OCI-M2 (cell line): ENCODE data around the gene EHD1.
"Not testable (repeated sequence)": the region's sequence is repeated elsewhere in the genome, so short reads cannot be mapped to it uniquely, and the experiment has no call there.

Experiments used
- DNase-seq: peaks from one replicate; lab custom pipeline; 2025; ENCODE audit not compliant: unreplicated experiment; lab: John Stamatoyannopoulos, UW

The EHD1 gene

DNA sequence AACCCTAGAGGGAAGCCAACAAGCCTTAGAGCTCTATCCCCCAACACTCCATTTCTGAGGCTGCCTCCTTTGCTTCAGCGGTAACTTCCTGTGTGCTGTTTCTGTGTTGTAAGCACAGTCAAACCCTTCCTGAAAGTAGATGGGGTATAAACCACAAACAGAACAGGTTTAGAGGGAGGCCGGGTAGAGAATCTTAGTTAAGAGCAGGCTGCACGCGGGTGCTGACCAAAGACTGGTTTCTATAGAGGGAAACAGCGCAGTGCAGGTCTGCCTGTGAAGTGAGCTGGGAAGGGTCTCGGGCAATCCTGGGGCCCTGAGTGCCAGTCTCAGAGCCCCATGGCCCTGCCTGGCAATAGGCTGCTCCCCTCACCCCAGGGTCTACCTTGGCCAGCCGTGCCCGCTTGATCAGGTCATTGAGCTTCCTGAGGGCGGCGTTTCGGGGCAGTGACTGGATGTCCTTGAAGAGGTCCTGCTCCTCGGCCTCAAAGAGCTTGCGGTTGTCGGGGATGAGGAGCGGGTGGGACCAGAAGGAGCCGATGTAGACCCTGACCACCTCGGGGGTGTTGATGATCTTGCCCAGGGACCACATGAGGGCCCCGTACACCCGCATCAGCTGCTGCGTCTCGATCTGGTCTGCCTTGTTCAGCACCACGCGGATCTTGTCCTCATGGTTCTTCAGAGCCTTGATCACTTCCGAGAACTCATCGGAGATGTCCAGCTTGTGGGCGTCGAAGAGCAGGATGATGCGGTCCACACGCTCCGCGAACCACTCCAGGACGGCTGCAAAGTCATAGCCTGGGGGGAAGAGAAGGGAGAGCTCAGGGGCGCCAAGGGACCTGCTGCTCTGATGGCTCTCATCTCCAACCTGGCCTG, 18.6 kb downstream of the EHD1 start:
- DNase-seq, result no peak

GRCh38 chr11:64858467-64859263, 19.8 kb downstream of the EHD1 start:
- no peak for DNase-seq

GRCh38 chr11:64857485-64857884, 20.9 kb downstream of the EHD1 start:
- DNase-seq, result no peak

- DNase-seq, result no peak
Observed at GRCh38 chr11:64856382-64857227, 21.8 kb downstream of the EHD1 start.

DNA sequence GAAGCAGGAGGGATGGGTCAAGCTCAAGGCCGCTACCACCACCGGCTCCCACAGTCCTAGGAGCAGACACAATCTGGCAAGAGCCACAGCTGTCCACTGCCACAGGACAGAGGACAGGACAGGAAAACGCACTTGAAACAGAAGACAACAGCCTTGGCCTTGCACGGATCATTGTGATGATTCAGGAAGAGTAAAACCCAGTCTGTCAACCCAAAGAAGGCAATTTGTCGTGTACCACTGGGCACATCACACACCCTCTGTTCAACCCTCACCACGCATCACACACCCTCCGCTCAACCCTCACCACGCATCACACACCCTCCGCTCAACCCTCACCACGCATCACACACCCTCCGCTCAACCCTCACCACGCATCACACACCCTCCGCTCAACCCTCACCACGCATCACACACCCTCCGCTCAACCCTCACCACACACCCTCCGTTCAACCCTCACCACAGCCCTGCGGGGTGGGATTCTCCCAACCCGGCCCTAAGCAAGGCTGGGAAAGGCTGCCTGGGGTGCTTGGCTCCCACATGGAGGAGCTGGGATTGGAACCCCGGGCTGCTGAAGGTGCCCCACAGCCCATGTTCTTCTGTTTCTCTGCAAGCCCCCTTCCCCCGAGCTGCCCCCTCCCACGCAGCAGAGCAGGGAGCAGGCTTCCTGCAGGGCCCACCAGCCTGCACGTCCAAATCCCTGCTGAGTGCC, 22.7 kb downstream of the EHD1 start:
- no peak for DNase-seq

DNA sequence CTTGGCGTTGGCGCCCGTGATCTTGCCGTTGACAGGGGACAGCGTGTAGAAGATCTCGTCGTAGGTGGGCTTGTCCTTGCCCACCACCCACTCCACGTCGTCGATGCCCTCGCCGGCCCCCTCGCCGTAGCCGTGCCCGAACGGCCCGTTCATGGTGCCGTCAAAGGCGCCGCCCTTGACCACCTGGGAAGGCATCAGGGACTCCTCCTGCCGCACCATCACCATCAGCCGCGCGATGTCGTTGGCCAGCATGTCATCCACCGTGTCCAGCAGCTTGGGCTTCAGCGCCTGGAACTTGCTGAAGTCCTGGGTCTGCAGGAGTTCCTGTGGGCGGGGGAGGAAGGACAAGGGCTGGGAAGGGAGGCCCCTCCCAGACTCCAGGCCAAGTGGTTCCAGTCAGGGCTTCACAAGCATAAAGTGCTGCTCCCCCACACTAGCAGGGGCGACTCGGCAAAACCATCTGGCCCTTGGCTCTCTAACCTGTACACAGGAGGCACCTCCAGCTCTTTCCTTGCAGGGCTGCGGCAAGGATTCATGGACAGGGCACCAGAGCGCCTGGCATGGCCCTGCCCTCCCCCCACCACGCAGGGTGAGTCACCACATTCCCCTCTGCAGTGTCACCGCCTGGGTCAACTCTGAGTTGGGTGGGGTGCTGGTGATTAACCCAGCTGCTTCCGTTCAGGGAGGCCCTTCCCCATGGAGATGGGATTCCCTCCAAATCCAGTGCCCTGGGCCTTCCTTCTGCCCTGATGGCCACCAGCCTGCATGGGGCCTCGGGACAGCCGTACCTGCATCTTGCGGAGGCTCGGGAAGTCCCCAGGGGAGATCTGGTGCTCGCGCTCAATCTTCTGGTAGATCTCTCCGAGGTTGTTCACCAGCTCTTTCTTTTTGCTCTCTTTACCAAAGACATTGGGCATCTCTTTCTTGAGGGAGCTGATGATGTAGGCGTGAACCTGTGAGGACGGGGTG, 23.6 kb downstream of the EHD1 start:
- no peak for DNase-seq

- DNase-seq, result no peak
Observed at GRCh38 chr11:64854157-64854533, 24.3 kb downstream of the EHD1 start.

DNA sequence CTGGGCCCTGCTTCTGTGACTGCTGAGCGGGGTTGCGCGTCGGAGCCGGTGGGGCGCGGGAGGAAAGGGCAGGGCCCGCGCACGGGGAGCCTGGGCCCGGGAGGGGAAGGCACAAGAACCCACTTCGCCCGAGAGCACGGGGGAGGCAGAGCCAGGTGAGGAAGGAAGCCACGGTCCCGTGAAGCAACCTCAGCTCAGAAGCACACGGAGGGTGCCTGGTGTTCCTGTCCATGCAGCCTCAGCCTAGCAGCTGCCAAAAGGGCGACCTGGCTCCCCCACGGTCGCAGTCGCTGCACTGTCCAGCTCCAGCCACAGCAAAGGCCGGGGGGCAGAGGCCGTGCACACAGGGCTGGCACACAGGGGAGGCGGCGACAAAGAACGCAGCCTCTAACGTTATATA, 24.7 kb downstream of the EHD1 start:
- no peak for DNase-seq

- no peak for DNase-seq
Observed at GRCh38 chr11:64852804-64853509, 25.5 kb downstream of the EHD1 start.

GRCh38 chr11:64851831-64852351, 26.5 kb downstream of the EHD1 start:
- DNase-seq, result no peak

DNA sequence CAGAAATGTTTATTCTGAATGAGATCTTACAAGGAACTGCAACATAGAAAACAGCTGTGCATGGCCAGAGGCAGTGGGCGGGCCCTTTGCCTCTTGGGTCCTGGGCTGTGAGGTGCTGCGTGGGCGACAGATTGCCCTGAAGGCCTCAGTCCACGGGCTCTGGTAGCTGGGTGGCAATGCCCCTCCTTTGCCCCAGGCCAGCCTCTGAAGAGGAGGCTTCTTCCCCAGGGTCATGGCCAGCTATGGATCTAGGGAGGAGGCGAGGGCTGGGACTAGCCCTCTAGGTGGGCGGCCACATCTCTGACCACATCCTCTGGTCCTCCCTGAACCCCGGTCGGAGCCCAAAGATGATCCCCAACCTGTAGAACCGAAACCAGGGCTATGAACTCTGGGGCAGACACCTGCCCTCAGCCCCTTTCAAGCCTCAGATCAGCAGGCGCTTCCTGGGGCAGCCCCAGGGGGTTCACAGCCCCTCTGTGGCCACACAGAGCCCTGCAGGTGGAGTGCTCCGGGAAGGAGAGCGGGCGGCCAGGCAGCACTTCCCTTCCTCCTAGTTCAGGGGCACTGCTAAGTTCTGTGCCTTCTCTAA, 27.3 kb downstream of the EHD1 start:
- DNase-seq, result no peak

DNA sequence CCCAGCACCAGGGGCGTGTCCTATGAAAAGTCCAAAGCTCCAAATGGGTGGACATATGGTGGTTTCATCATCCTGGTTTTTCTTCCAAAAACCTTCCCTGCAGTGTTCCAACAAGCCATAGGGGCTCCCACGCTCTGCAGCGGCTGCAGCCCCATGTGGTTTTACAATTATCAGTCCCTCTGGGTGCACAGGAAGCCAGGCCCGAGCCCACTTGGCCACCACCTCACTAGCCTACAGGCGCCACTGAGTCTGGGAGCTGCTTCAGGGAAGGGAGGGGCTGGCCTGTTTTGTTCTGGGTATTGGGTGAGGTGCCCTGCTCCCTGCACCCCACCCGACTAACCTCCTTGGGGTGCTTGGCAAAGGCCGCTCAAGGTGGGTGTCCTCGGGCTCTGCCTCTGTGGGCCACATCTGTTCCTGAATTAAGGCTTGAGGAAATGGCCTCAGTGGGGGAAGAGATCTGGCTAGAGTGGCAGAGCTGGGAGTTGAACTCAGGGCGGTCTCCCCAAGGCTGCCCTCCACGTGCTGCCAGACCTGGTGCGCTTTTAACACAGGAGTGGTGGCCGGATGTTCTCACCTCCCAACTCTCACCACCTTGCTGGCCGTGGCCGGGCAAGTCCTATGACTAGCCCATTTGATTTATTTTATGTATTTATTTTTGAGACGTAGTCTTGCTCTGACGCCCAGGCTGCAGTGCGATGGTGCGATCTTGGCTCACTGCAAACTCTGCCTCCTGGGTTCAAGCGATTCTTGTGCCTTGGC, 28.6 kb downstream of the EHD1 start:
- no peak for DNase-seq

GRCh38 chr11:64848826-64849597, 29.4 kb downstream of the EHD1 start:
- no peak for DNase-seq

- no peak for DNase-seq
Observed at GRCh38 chr11:64848214-64848825, 30.1 kb downstream of the EHD1 start.

DNA sequence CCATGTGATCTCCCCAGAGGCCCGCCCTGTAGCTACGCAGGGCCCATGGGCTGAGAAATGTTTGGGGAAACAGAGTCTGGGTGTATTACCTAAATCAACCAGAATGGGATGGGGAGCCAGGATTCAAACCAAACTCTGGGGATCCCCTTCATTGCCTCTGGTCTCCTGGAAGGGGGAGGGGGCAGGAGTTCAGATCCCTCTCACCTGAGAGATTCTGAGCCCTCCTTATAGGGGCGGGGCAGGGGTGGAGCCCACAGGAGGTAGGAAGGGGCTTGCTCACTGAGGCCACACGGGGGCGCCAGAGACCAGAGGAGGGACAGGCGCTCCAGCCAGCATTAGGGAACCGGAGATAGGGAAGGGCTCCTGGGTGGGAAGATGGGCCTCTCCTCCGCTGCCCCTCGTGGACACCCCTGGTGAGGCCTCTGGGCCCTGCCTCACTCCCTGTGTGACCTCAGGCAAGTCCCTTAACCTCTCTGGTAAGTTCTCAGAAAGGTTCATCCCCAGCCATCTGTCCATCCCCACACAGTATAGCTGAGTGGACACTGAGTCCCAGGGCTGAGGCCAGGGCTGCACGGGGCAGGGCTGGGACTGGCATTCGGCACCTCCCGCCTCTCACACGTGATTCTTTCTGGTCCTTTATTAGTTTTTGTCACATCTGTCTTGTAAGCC, 31.3 kb downstream of the EHD1 start:
- DNase-seq, result peak; percentile 12

DNA sequence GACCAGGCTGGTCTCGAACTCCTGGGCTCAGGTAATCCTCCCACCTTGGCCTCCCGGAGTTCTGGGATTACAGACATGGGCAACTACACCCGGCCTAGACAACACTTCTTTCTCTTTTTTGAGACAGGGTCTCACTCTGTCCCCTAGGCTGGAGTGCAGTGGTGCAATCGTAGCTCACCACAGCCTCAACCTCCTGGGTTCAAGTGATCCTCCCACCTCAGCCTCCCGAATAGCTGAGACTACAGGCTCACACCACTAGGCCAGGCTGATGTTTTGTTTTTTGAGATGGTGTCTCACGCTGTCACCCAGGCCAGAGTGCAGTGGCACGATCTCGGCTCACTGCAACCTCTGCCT, 32.7 kb downstream of the EHD1 start:
- DNase-seq, result not testable (repeated sequence)
